GM23338 (cell line): ENCODE data around the gene MDH1B. TPM values are rescaled to one million over a fixed set of nuclear protein-coding genes. Genes with fewer than 3 reads are reported as not detected.

Source experiments
- ATAC-seq: fragments of 200-7000 bp; cut with Tn5 transposase; 3 replicates; pipeline ENCODE4 v1.9.1; 2020
- DNase-seq: peaks from one replicate; pipeline ENCODE4 v3.0.0-alpha.2; 2015; ENCODE audit warnings: low spot score
- H2AFZ ChIP-seq: fragments of 200-600 bp; sonication (generic); 2 replicates; pipeline ENCODE4 v1.8.0; 2016; ENCODE audit warnings: antibody characterized with exemption, mild to moderate bottlenecking, moderate library complexity
- H3F3A ChIP-seq: fragments of 200-600 bp; sonication (generic); replicated peaks from 2 replicates; pipeline ENCODE4 v1.8.0; 2017; ENCODE audit warnings: antibody characterized with exemption, mixed run types, low read depth
- H3K27ac ChIP-seq: fragments of 200-600 bp; sonication (generic); 2 replicates; pipeline ENCODE4 v1.6.1; 2016; ENCODE audit warnings: low read depth
- H3K27me3 ChIP-seq: fragments of 200-600 bp; sonication (generic); 2 replicates; pipeline ENCODE4 v1.8.0; 2016; ENCODE audit warnings: mild to moderate bottlenecking, mixed run types, moderate library complexity; ENCODE audit not compliant: insufficient read depth
- H3K36me3 ChIP-seq: fragments of 200-600 bp; sonication (generic); 2 replicates; pipeline ENCODE4 v1.8.0; 2016; ENCODE audit warnings: mild to moderate bottlenecking; ENCODE audit not compliant: insufficient read depth
- H3K4me1 ChIP-seq: fragments of 200-600 bp; sonication (generic); 2 replicates; pipeline ENCODE4 v1.8.0; 2016; ENCODE audit warnings: mild to moderate bottlenecking, moderate library complexity; ENCODE audit not compliant: insufficient read depth
- H3K4me2 ChIP-seq: fragments of 200-600 bp; sonication (generic); 2 replicates; pipeline ENCODE4 v1.7.1; 2017; ENCODE audit warnings: mixed run types
- H3K4me3 ChIP-seq: fragments of 200-600 bp; sonication (generic); 2 replicates; pipeline ENCODE4 v1.6.1; 2016; ENCODE audit warnings: mixed run types
- H3K79me2 ChIP-seq: fragments of 200-600 bp; sonication (generic); replicated peaks from 2 replicates; pipeline ENCODE4 v1.8.0; 2017; ENCODE audit warnings: mild to moderate bottlenecking; ENCODE audit not compliant: insufficient read depth
- H3K9me2 ChIP-seq: fragments of 200-600 bp; sonication (generic); 2 replicates; pipeline ENCODE4 v1.8.0; 2017; ENCODE audit not compliant: insufficient read depth
- H4K20me1 ChIP-seq: fragments of 200-600 bp; sonication (generic); replicated peaks from 2 replicates; pipeline ENCODE4 v1.8.0; 2017; ENCODE audit warnings: mild to moderate bottlenecking; ENCODE audit not compliant: insufficient read depth
- H3K27ac Mint-ChIP-seq: 2 replicates; pipeline ENCODE4 v1.8.0; 2020; ENCODE audit warnings: inconsistent platforms, mild to moderate bottlenecking, moderate library complexity, mixed read lengths
- H3K27me3 Mint-ChIP-seq: 3 replicates; pipeline ENCODE4 v1.8.0; 2022; ENCODE audit warnings: low read depth, mild to moderate bottlenecking, moderate library complexity, mixed read lengths, inconsistent platforms; ENCODE audit not compliant: insufficient read depth, poor library complexity
- H3K36me3 Mint-ChIP-seq: 3 replicates; pipeline ENCODE4 v1.8.0; 2021; ENCODE audit warnings: low read depth, mild to moderate bottlenecking, inconsistent platforms, moderate library complexity, mixed read lengths
- H3K4me1 Mint-ChIP-seq: 3 replicates; pipeline ENCODE4 v1.8.0; 2020; ENCODE audit warnings: mild to moderate bottlenecking, inconsistent platforms, mixed read lengths
- H3K4me3 Mint-ChIP-seq: 3 replicates; pipeline ENCODE4 v1.8.0; 2021; ENCODE audit warnings: moderate library complexity, mild to moderate bottlenecking, inconsistent platforms, mixed read lengths
- H3K9me3 Mint-ChIP-seq: 3 replicates; pipeline ENCODE4 v1.8.0; 2020; ENCODE audit warnings: moderate library complexity, mild to moderate bottlenecking, inconsistent platforms, mixed read lengths
- CTCF ChIP-seq, 2 experiments: fragments of 200-600 bp in 1 of 2; sonication (generic) in 1 of 2; conservative IDR thresholded peaks; 2 replicates each; pipeline versions ENCODE4 v1.5.1 to v1.6.1; 2016 to 2017; ENCODE audit warnings: antibody characterized with exemption in 2 of 2, low read depth in 2 of 2, mild to moderate bottlenecking in 2 of 2, moderate library complexity in 1 of 2
- ETS1 ChIP-seq: IDR thresholded peaks from 2 replicates; pipeline ENCODE4 v1.6.1; 2016; ENCODE audit warnings: antibody characterized with exemption
- EZH2 ChIP-seq: fragments of 200-600 bp; sonication (generic); IDR thresholded peaks from one replicate; pipeline ENCODE4 v1.8.0; 2017; ENCODE audit warnings: antibody characterized with exemption, mild to moderate bottlenecking, low read depth; ENCODE audit not compliant: unreplicated experiment
- JUNB ChIP-seq: IDR thresholded peaks from one replicate; pipeline ENCODE4 v1.6.1; 2016; ENCODE audit warnings: antibody characterized with exemption; ENCODE audit not compliant: unreplicated experiment
- NANOG ChIP-seq: IDR thresholded peaks from 2 replicates; pipeline ENCODE4 v1.6.1; 2016; ENCODE audit warnings: antibody characterized with exemption, borderline replicate concordance
- POLR2AphosphoS5 ChIP-seq: IDR thresholded peaks from 2 replicates; pipeline ENCODE4 v1.6.1; 2016; ENCODE audit warnings: antibody characterized with exemption, low read depth
- ZNF114 ChIP-seq: fragments of 250-450 bp; sonication (Bioruptor Pico); IDR thresholded peaks from 2 replicates; pipeline ENCODE4 v1.5.0; 2020; ENCODE audit warnings: mild to moderate bottlenecking, moderate library complexity
- ZNF331 ChIP-seq: fragments of 250-450 bp; sonication (Bioruptor Pico); IDR thresholded peaks from 2 replicates; pipeline ENCODE4 v1.5.0; 2020; ENCODE audit warnings: low read depth, mild to moderate bottlenecking, moderate library complexity
- ZNF462 ChIP-seq: fragments of 250-450 bp; sonication (Bioruptor Pico); IDR thresholded peaks from 2 replicates; pipeline ENCODE4 v1.5.0; 2020; ENCODE audit warnings: mild to moderate bottlenecking, moderate library complexity
- polyA plus RNA-seq: library from polyadenylated mRNA; unstranded; fragments of >200 nt; fragmentation: Nextera tagmentation; extraction: Ambion mirVana; gene quantifications from 2 replicates; pipeline ENCODE4 v1.2.1, GENCODE V29; 2016
- total RNA-seq: library from RNA; depleted of rRNA; stranded (reverse); fragments of >200 nt; shearing (Covaris generic); gene quantifications from 2 replicates; pipeline ENCODE4 v1.2.3, GENCODE V29; 2014

MDH1B gene
- total and polyA plus RNA-seq, 2 experiments from 2014 or later = 1.7 to 1.8 TPM

GRCh38 chr2:206792645-206793044, 27.5 kb upstream of the MDH1B start:
- ATAC-seq (no peak), DNase-seq (no peak)
- Mint-ChIP-seq H3K4me1 (no peaks in the 10 kb centered on the region), H3K9me3 (no peaks in the 10 kb centered on the region), H3K27me3 (no peaks in the 10 kb centered on the region), H3K27ac (no peak overlapping the region), H3K4me3 (no peak overlapping the region), H3K36me3 (peaks cover 52% of the 10 kb centered on the region)
- no peaks in the 10 kb centered on the region for H3K27me3 ChIP-seq
- no peak overlapping the region for H3K4me2 ChIP-seq
- no peak overlapping the region for H2AFZ ChIP-seq
- H3K4me3 ChIP-seq = no peak overlapping the region
- H3K36me3 ChIP-seq = peaks cover 40% of the 10 kb centered on the region
- H3F3A ChIP-seq = no peaks in the 10 kb centered on the region
- H4K20me1 ChIP-seq = no peaks in the 10 kb centered on the region
- H3K9me2 ChIP-seq = no peaks in the 10 kb centered on the region
- no peak overlapping the region for H3K27ac ChIP-seq
- H3K79me2 ChIP-seq = no peaks in the 10 kb centered on the region
- TF ChIP-seq ZNF114 (no peak), CTCF (conservative IDR thresholded peaks at IDR 0.05; ENCODE audit: low read depth in 2 of 2) (no peak), JUNB (no peak), ZNF462 (CRISPR knock-in tag) (no peak), ZNF331 (CRISPR knock-in tag) (no peak), ETS1 (no peak), POLR2AphosphoS5 (no peak), EZH2 (no peak), NANOG (no peak)
- no peaks in the 10 kb centered on the region for H3K4me1 ChIP-seq
